Ammon's horn (tissue), 1 donor: Measurements from ENCODE around the gene ADRM1.

Experiments
- DNase-seq: peaks from one replicate; pipeline ENCODE4 v3.0.0-alpha.2; 2016; ENCODE audit warnings: low spot score

ADRM1 gene

DNA sequence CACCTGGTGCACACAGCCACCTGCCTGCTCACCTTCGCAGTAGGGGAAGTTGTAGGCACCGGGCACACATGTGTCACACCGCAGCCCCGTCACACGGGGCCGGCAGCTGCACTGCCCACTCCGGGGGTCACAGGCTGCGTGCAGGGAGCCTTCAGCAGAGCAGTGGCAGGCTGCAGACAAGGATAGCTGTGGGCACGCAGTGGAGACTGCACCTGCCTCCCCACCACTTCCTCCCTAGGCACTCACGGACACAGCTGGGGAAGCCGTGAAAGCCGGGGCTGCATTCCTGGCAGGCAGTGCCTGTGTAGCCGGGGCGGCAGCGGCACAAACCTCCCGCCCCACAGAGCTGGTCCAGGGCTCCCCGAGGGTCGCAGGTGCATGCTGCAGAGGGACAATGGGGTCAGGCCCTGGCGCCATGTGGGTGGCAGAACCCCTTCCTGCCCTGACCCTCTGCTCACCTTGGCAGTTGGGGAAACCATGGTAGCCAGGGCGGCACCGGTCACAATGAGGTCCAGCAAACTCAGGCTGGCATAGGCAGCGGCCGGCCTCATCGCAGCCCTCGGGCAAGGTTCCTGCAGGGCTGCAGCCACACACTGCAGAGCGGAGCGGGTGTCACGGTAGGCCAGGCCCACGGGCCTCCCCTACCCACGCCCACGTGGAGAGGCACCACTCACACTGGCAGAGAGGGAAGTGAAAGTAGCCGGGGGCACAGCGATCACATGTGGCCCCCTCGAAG, 34.9 kb downstream of the ADRM1 start:
- no peak for DNase-seq

DNA sequence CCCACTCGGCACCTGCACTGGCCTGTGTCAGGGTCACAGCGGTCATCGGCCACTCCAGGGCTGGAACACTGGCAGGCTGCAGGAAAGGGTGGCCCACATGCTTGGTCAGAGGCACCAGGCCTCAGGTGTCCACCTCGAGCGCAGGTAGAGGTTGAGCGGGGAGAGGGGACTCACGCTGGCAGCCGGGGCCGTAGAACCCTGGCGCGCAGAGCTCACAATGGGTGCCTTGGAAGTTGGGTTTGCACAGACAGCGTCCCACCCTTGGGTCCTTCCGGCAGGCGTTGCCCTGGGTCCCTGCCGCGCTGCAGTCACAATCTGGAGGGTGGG, 35.5 kb downstream of the ADRM1 start:
- no peak for DNase-seq

DNA sequence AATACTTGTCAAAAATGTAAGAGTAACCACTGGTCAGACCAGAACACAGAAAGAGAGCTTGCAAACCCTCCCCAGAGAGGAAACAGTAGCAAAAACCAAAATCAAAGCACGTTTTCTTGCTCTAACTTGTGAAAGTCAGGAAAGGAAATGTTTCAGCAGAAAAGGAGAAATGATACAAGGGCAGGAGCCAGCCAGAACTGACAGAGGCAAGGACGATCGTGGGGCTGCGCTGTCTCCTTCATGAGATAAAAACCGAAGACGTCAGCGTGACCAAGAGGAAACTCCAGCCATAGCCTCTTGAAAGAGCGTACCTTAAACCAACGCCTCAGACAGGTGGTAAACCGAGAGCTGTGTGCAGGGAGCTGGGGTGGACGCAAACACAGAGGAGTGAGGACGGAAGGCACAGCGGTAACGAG, 36.9 kb downstream of the ADRM1 start:
- no peak for DNase-seq

DNA sequence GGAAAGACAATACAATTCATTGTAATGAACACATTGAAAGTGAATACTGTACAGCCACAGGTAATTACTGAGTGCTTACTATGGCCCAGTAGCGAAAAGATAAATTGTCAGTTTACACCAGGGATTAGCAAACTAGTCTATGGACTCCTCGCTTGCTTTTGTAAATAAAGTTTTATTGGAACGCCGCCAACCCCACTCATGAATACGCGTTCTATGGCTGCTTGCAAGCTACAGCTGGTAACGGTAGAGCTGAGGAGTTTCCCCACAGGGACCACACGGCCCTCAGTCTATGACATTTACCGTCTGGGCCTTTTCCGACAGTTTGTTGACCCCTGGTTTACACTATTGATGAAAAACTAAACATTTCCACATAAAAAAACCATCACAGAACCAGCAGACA, 40.1 kb downstream of the ADRM1 start:
- DNase-seq = no peak

DNA sequence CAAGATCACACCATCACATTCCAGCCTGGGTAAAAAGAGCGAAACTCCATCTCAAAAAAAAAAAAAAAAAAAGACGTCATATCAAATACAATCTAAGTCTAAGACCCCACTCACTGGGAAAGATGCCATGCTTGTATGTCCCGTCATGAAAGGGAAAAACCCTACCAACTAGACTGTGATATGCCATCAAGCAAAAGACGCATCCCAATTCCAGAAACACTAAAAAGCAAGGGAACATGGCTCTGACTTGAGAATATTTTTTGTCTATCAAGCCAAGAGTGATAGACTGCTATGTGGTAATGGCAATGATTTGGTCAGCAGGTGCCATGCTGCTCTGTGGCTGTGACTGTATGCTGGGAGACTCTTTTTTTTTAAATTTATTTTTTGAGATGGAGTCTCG, 41.3 kb downstream of the ADRM1 start:
- DNase-seq = no peak

DNA sequence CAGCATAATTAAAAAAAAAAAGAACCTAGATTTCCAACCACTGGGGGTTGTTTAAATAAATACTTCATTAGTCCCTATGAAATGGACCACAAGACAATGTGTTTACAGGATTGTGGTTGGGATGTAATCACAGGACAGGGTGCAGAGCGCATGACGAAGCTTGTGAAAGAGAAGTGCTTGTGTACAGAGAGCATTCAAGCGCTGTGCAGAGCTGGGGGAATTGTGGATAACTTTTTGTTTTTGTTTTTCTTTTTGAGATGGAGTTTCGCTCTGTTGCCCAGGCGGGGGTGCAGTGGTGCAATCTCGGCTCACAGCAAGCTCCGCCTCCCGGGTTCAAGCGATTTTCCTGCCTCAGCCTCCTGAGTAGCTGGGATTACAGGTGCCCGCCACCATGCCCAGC, 42.0 kb downstream of the ADRM1 start:
- no peak for DNase-seq

DNA sequence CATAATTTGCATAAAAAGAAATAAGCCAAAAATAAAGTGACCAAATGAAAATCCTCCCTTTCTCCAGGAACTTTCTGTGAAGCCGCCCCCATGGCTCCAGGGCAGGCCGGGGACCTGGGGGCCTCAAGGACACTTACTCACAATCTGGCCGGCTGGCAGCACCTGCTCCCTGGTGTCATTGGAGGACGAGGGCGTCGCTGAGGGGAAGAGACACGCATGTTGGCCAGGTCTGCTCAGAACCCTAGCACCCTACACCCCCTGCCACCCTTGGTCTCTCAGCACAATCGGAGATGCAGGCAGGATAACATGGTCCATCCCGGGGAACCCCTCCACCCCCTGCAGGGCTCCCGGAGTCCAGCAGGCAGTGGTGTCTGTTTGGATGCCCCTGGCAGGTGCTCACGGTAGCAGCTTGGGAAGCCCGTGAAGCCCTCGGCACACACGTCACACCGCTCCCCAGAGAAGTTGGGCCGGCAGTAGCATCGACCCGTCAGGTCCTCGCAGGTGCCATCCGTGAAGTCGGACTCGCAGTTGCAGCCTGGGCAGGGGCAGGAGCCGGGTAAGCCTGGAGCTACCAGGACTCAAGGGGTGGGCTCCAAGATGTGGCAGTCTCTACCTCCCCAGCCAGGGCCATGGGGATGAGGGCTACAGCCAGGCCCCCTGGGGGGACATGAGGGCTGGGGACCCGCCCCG, 43.0 kb downstream of the ADRM1 start:
- no peak for DNase-seq

DNA sequence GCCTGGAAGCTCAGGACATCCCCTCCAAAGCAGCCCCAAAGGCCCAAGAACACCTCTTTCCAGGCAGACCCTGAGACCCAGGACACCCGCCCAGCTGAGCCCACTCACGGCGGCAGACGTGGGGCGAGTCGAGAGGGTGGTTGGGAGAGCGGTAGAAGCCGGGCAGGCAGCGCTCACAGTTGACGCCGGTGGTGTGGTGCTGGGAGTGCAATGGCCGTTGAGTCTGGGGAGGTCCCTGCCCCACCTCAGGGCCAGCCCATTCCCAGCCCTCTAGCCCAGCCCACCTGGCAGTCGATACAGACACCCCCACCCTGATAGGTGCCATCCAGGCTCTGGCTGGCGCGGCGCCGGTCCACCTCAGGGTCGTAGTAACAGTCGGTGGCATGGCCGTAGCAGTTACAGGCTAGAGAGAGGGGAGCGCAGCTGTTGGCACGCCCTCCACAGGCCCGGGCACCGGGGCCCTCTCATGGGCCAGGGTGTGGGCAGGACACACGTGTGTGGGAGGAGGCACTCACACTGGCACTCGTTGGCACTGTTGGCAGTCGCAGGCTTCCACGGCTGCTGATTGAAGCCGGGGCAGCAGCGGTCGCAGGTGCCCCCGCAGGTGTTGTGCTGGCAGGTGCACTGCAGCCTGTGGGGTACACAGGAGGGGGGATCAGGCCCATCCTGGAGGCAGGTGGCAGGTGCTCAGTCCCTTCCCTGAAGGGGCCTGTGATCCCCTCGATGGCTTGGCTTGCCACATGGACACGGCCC, 43.8 kb downstream of the ADRM1 start:
- no peak for DNase-seq

DNA sequence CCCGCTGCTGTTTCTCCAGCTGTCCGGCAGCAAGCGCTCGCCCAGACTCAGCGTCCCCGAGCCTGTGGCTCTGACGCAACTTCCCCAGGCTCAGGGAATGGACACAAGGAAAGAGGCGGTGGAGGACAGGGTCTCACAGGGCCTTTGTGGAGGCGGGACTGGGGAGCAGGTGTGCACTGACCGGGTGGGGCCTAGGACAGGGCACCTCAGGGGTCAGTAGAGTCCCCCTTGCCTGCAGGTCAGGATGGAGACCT, 44.3 kb downstream of the ADRM1 start:
- no peak for DNase-seq

DNA sequence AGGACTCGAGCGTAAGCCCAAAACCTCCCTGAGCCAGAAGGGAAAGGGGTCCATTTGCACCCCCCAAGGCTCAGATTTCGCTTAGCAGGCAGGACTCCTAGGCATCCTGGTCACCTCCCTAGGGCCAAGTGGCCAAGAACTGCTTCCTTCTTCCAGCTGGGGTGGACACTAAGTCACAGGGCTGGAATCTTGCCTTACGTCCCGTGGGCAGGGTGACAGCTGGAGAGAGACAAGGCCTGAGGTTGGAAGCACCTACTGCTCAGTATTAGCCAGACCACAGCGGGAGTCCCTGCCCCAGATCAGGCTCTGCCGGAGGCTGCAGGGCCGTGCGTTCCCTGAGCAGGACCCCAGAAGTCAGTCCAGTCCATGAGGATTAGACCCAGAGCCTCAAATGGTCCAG, 44.6 kb downstream of the ADRM1 start:
- DNase-seq = no peak

DNA sequence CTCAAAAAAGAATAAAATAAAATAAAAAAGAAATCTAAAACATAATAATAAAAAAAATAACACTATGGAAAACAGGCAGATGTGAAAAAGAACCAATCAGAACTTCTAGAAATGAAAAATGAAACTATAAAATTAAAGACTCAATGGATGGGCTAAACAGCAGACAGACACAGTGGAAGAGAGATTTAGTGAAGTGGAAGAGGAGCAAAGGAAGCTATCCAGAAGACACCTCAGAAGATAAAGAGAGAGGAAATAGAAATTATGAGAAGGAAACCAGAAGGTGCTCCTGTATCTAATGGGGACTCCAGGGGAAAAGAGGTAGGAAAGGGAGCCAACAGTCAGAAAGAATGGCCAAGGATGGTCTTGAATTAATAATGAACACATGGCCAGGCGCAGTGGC, 45.8 kb downstream of the ADRM1 start:
- no peak for DNase-seq

DNA sequence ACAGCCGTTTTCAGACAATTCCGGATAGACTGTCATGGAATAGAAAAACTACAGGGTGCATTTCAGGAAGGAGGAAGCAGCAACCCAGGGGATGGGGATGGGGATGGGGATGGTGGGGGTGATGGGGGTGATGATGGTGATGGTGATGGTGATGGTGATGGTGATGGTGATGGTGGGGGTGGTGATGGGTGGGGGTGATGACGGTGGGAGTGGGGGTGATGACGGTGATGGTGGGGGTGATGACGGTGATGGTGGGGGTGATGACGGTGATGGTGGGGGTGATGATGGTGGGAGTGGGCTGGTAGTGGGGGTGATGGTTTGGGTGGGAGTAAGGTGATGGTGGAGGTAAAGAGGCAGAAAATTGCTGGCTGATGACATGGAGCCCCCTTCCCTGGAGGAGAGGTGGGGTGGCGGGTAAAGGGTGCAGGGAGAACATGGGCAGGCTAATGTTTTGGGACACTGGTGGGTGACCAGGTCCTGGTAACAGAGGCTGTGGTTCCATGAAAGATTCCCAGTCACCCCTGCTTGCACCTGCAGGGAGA, 46.8 kb downstream of the ADRM1 start:
- no peak for DNase-seq

DNA sequence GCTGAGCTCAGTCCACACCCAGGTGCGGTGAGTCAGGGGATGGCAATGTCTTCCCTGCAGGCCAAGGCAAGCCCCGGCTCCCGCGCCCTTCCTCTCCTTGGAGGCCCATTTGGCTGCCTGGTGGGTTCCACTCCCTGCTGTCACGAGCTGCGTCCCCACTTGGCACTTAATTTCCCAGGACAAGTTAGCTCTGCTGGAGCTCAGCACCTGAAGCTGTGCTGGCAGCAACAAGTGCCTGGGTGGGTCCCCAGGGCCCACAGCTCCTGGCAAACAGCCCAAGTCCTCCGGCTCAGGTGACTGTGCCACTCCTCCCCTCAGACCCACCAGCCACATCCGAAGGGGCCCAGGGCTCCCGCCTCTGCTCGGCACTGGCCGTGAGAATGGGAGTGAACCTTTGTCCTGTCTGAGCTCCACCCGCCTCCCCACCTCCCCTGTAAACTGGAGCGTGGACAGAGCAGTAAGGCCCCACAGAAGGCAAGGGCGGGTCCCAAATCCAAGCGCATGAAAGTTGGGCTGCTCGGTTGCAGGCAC, 47.4 kb downstream of the ADRM1 start:
- DNase-seq = no peak

DNA sequence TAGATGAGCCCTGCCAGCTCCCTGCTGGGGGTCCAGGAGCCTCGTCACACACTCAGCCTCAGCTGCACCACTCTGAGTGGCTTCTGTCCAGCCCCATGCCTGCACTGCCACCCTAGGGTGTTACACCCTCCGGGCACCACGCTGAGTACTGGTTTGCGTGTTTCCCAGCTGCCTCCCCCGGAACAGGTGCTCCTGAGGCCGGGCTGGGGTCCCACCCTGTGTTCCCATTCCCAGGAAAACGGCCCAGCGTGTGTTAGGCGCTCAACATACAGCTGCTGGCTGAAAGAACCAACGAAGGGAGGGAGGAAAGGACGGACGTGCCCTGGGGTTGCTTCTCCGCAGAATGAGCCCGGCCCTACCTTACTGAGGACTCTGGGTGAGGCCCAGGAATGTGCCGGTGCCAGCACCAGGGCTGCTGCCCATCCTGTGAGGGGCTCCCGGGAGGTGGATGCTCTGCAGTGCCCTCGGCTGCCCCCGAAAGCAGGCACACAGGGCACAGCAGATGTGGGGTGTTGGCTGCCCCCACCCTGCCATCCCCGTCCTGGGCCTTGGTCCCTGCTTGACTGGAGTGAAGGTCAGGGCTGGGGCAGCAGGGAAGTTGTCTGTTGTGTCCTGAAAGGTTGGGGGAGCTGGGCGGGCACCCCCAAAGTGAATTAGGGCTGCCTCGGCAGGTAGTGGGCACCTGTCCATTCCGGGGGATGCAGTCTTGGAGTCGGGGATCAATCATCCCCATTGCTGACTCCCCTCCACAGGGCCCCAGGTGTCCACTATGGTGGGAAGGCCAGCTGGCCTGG, 48.0 kb downstream of the ADRM1 start:
- no peak for DNase-seq

DNA sequence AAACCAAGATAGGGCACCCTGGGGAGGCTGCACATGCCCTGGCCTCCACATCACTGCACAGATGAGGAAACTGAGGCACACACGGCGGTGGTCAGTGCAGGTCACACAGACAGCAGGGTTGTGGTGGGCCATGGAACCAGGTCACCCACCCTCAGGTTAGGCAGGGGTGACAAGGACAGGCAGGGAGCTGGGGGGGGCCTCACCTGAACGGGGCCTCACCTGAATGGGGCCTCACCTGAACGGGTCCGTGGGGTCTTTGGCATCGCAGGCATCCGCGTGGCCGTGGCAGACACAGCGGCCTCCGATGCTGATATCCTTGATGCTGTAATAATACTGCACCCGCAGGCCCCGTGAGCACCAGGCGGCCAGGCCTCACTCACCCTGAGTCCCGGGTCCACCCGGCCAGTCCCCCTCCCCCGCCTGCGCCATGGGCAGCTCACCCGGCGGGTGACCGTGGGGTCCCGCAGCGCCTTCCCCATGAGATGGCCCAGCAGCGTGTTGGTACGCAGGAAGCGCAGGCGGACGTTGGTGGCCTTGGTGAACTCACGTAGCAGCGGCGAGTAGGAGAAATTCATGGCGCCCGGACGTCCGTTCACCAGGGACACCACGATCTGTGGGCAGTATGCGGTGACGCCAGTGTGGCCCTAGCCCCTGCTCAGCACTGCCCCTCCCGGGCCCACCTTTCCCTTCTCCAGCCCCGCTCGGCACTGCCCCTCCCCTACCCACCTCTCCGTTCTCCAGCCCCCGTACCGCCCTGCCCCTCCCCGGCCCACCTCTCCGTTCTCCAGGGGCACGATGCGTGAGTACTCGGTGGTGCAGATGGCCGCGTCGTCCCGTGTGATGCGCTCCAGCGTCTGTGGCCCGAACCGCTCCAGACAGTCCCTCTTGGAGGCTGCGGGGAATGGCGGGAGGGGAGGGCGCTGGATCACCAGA, 48.9 kb downstream of the ADRM1 start:
- DNase-seq = no peak

DNA sequence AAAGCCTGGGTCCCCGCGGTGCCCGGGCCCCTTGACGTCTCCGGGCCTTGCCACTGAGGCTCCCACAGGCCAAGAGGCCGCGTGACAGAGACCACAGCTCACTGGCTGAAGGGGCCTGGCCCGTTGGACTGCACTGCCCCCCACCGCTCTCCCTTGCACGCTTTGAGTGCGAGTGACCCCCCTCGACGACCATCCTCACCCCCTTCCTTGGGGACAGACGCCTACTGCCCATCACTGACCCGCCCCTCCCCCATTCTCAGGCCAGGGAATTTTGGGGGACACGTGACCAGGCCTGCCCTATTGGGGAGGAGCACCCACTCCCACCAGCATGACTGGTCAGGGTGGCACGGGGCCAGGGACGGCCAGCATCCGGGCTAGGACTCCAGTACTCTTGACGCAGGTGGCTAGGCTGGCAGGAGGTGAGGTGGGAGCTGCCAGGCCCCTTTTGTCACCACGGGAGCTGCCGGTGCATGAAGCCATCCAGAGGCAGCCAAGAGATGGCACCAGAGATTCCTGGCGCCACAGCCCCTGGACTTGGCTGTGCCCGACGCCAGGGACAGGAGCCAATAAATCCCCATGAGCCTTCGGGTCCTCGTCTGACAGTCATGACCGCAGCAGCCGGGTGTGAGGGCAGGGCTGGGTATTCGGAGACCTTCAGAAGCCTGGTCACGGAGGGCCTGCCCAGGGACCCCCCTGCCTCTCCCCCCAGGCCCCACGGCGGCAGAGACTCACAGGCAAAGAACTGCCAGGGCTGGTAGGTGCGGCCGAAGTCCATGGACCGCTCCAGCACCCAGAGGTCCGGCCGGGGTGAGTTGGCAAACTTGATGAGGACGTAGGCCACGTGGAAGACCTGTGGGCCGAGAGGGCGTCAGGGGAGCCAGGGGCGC, 49.8 kb downstream of the ADRM1 start:
- peak; percentile 83 for DNase-seq

DNA sequence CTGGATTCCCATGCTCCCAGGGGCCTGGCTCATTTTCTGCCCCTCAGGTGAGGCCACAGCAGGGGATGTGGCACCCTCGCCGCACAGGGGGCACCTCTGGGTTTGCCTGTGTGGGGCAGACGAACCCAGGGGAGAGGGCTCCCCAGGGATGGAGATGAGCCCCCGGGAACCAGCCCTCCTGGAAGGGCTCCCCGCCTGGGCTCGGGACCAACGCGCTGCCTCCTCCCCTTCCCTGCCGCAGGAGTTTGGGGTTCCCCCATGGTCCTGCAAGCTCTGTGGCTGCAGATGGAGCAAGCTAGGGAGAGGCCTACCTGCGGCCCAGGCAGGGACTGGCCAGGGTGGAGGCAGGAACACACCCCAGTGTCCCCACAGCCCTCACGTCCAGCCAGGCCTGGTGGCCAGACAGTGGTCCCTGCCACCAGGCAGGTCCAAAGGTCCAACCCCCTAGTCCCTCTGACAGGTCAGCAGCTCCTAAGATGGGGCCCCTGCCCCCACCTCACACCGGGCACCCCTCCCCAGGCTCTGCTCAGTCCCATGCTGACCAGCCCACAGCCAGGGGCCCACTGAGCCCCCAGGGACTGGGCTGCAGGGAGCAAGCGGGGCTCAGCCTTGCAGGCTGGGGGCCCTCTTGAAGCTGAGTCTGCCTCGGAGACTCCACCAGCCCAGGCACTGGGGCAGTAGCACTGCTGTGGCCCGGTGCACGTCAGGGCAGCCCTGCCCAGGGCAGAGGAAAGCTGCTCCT, 50.7 kb downstream of the ADRM1 start:
- no peak for DNase-seq

DNA sequence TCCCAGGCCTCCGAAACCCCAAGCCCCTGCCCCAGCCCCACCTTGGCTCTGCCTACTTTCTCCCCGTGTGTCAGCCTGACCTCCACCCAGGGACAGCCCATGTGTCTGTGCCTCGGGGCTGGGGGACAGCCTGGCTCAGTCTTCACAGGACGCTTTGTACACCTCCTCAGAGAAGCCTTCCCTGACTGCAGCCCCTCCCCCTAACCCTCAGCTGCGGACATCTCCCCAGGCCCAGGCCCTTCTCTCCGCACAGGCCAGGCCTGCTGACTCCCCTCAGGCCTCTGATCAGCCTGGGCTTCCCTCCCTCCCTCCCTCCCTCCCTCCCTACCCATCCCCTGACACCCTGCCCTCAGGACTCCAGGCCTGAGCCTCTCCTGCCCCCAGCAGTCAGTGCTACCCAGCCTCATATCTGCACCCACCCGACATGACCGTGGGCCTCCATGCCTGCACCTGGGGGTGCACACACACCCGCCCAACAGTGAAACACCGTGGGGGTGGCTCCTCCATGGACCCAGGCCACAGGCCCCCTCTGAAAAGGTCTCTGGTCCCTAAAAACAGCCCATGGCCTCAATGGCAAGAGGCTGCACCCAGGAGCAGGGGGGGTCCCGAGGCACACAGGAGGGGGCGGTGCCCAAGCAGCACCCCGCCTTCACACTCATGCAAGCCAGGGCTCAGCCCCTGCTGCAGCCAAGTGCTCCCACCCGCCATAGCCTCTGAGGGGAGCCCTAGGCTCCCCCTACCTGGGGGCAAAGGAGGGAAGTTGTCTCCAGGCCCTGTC, 51.4 kb downstream of the ADRM1 start:
- no peak for DNase-seq
